Inferior parietal cortex (tissue), 1 donor: ENCODE data around the gene MICU1.
"Not testable (repeated sequence)": the region's sequence is repeated elsewhere in the genome, so short reads cannot be mapped to it uniquely, and the experiment has no call there.

Experiments
- DNase-seq: peaks from one replicate; pipeline ENCODE4 v3.0.0-alpha.2; 2016; ENCODE audit errors: extremely low spot score

The MICU1 gene

GRCh38 chr10:72503694-72504438, 122.0 kb downstream of the MICU1 start:
- no peak for DNase-seq

DNA sequence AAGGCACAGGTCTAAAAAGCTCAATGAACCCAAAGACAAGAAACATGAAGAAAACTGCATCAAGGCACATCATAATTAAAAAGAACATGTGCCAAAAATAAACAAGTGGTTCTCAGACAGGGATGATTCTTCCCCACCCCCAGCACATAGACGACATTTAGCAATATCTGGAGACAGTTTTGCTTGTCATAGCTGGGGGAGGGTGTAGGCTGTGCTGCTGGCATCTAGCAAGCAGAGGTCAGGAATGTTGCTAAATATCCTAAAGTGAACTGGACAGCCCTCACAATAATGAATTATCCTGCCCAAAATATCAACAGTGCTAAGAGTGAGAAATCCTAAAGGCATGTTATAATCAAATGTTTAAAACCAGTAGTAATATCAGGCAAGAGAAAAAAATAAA, 122.6 kb downstream of the MICU1 start:
- DNase-seq = no peak

DNA sequence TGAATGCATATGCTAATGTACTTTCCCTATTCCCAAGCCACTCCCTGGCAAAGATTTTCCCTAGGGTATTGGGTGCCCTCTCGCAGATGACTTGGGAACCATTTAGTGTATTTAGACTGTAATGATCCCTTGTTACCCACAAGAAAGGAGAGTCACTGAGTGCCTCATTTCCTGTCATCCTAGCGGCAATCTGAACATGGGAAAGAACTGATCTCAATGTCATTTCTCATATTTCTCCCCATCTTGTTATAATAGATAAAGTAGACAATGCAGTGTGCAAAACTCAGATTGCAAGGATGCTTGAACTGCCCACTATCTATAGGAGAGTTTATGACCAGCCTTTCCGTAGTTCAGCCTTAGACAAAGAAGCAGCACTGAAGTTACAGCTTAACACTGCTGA, 123.3 kb downstream of the MICU1 start:
- DNase-seq = no peak

GRCh38 chr10:72499701-72500100, 126.2 kb downstream of the MICU1 start:
- no peak for DNase-seq

DNA sequence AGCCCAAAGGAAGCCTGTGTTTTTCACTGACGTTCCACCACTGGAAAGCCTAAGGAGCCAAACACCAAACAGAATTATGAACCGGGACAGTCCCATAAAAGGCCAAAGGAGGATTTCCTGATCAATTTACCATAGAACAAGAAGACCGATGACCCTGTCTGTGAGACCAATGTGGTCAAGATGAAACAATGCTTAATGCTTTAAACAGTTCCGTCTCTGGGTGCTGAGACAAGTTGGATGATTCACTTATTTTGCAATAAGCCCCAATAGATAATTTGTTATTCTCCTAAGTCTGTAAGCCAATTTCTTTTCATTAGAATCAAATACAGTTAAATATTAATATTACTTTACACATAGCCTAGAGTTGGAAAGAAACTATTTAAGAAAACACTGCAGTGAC, 134.9 kb downstream of the MICU1 start:
- no peak for DNase-seq

DNA sequence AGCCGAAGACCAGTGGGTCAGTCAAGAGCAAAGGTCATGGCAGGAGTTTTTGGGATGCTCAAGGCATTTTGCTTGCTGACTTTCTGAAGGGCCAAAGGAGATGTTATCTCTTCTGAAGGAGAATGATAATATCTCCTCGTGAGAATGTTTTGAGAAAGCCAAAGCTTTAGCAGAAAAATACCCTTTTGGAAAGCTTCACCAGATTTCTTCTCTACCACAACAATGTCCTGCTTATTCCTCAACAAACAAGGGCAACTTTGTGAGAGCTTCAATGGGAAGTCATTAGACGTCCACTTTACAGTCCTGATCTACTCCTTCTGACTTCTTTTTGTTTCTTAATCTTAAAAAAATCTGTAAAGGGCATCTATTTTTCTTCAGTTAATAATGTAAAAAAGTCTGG, 138.4 kb downstream of the MICU1 start:
- DNase-seq = no peak

GRCh38 chr10:72487116-72487515, 138.8 kb downstream of the MICU1 start:
- DNase-seq = no peak

DNA sequence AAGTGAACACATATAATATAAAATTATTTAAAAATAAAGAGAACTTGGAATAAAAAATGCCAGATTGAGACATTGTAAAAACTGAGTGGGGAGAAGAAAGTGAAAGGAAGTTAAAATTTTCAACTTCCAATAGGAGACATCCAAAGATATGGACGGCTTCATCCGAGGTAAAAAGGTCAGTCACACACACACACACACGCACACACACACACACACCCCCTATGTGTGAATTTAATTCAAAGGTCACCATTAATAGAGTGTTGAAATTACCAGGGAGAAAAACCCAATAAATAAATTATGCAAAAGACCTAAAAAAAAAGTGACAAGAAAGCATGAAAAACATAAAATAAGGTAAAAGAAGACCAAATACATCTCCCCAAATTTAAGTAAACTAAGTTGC, 140.2 kb downstream of the MICU1 start:
- DNase-seq = no peak

GRCh38 chr10:72484521-72484920, 141.4 kb downstream of the MICU1 start:
- DNase-seq = no peak

DNA sequence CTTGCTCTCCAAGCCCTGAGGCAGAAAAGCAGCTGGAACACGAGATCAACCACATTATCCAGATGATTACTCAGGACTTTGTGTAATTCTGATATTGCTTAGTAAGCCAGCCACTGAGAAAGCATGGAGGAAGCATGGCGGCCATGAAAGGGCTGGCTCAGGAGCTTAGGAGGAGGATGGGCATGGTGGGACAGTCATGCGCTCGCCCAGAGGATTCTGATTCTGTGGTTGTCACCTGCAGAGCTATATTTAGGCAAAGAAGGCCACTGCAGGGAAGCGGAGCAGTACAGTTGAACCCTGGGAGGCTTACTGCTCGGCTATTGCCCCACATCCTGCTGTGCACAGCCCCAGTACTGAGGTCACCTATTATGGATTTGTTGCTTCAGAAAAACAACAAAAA, 142.4 kb downstream of the MICU1 start:
- DNase-seq = no peak

GRCh38 chr10:72480861-72481260, 145.0 kb downstream of the MICU1 start:
- no peak for DNase-seq

DNA sequence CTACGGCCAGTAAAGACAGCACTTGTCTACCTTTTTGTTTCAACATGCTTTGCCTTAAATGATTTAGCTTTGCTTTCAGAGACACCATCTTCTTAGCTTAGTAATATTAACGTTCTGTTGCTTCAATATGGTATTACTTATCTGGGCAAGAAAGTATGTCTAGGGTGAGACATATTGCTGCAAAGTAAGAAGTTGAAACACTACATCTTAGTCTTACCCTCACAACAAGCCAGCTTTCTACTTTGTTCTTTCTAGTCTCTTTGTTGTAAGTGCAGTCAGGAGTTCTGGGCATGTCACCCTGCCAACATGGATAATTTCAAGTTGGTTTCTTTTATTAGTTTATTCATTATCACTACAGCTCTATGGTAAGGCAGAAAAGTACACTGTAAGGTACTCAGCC, 148.4 kb downstream of the MICU1 start:
- no peak for DNase-seq

GRCh38 chr10:72472306-72472705, 153.6 kb downstream of the MICU1 start:
- DNase-seq = no peak

- no peak for DNase-seq
These were observed 155.2 kb downstream of the MICU1 start for GRCh38 chr10:72470666-72471065.

DNA sequence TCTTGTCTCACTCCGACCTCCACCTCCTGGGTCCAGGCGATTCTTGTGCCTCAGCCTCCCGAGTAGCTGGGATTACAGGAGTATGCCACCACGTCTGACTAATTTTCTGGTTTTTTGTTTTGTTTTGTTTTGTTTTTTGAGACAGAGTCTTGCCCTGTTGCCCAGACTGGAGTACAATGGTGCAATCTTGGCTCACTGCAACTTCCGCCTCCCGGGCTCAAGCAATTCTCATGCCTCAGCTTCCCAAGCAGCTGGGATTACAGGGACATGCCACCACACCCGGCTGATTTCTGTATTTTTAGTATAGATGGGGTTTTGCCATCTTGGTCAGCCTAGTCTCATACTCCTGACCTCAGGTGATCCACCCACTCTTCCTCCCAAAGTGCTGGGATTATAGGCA, 158.8 kb downstream of the MICU1 start:
- DNase-seq = not testable (repeated sequence)

DNA sequence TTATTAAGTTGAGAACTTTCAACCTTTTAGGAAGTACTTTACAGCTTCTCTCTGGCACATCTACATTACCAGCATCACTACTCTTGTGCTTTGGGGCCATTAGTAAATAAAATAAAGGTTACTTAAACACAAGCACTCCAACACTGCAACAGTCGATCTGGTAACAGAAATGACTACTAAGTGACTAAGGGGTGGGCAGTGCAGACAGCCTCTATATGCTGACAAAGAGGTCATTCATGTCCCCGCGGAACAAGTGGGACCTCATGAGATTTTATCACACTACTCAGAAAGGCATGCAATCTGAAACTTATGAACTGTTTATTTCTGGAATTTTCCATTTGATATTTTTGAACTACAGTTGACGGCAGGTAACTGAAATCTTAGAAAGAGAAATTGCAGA, 159.9 kb downstream of the MICU1 start:
- DNase-seq = no peak

DNA sequence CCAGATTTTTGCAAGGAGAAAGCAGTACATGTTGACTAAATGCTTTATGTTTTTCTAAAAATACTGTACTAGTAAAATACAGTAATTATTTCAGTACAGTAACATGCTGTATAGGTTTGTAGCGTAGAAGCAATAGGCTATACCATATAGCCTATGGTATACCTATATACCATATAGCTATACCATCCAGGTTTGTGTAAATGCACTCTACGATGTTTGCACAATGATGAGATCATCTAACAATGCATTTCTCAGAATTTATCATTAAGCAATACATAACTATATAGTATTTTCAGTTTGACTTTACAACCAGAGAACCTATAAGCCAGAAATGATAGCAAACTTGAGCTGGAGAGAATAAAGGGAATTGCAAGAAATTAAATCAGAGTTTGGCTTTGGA, 161.4 kb downstream of the MICU1 start:
- DNase-seq = no peak

DNA sequence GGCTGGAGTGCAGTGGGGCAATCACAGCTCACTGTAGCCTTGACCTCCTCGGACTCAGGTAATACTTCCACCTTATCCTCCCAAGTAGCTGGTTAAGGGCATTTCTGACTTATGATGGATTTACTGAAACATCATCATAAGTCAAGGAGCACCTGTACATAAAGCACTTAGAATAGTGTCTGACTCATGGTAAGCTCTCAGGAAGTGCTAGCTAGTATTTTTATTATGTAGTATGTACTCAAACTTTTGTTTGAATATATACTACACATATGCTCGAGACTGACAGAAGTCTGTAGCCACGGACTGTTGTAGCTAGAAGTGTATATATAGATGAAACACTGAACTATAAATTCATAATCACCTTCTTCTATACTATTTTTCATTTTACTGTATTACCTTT, 163.6 kb downstream of the MICU1 start:
- no peak for DNase-seq

DNA sequence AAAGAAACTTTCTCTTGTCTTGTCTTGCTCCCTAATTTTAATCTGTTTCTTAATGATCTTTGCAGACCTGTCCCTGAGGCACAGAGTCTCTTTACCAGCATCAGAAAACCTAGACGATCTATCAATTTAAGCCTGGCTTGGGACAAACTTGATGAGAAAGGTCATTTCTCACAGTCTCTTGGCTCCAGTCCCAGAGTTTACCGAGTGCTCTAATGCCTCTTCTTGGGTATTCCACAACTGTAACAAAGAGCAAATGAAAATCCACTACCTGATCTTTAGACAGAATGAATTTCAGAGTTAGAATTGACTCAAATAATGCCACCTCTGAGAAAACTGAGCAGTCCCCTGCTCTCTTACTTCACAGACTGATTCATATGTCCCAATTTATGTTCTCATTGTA, 164.8 kb downstream of the MICU1 start:
- DNase-seq = no peak

DNA sequence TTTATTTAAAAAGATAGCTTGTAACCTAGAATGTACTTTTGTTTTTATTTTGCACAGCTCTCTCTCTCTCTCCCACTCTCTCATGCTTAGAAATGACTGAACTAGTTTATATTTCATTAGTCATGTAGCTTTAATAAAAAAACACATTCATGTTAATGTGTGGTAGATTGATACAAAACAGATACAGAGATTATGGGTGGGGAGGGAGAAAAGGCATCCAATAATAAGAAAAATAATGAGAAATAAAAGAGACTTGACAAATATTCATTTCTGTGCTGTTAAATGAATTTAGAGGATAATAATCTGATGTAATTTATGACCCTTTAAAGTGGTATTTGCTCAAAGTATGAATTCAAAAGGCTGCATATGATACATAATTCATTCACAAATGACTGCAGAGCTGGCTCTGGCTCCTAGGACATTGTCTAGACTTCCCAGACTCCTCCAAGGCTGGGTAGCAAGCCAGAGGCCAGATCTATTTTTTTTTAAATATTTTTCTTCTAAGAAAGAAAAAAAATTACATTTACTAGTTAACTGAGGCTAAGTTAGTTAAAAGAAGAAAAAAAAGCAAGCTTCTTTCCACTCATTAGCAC, 165.5 kb downstream of the MICU1 start:
- DNase-seq = no peak

- DNase-seq = no peak
These were observed 166.6 kb downstream of the MICU1 start for GRCh38 chr10:72459301-72459700.

DNA sequence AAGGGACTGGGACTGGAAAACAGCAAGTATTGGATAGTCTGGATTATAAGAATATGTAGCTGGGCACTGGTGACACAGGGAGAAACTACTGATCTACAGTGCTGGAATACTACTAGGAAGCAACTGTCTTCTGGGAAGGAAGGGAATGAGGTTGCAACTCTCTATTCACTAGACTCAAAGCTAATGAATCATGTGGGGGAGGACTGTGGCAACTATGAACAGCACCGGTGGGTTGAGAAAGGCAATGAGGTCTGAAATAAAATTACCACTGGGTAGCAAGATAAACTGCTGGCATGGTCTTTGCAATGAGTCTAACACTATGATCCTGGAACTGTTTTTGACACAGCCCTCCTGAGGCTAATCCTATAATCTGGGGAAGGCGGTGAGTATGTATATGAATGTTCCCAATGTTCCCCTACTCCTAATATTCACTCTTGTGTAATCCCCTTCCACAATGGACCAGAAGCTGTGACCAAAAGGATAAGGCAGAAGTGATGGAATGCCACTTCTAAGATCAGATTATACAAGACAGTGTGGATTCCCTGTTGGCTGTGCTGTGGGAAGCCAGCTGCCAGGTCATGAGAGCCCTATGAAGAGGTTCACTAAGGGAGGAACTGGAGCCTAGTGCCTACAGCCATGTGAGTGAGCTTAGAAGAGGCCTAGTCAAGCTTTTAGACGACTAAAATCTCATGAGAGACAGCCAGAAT, 169.8 kb downstream of the MICU1 start:
- no peak for DNase-seq

GRCh38 chr10:72449941-72450441, 175.9 kb downstream of the MICU1 start:
- no peak for DNase-seq
